ENCODE measurements around the gene TEX13B. TPM values are rescaled to one million over a fixed set of nuclear protein-coding genes. Genes with fewer than 3 reads are reported as not detected.

TEX13B gene
- polyA plus RNA-seq, 1 donor from 2014 or later: not detected

DNA sequence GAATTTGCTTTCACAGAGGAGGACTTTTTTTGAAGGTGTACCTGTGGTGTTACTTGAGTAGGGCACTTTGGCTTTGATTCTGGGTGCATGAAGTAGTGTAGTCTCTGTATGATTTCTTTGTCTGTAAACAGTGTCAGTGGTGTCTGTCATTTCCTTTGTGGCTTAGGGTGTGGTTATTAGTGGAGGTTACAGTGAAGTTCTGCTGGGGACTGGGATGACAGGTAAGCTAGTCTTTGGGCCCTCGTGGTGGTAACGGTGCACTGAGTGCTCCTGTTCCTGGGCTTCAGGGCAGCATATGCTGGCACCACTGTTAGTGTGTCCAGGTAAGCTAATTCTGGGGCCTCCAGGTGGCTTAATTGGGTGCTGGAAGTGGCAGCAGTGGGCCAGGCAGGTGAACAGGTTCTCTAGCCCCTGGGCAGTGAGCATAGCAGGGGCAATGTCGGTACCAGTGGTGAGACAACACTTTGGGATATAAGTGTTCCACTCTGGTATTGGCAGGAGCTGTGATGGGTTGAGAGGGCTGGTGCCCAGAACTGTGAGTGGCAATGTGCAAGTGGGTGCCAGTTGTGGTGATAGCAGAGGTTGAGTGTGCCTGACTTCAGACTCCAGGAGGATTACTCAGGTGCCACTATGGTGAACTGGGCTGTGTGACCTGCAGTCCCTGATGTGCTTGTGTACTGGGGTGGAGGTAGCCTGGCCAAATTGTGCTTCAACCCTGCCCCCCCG lies 36.6 kb upstream of the TEX13B start:
- no peaks in the 10 kb centered on the region for H3F3A ChIP-seq (ENCODE audit: insufficient read depth, low read length, poor library complexity, severe bottlenecking)
- H3K27me3 ChIP-seq (ENCODE audit: insufficient read depth, low read depth, low read length): no peaks in the 10 kb centered on the region
- no peak overlapping the region for H3K4me2 ChIP-seq (ENCODE audit: low read length)
- no peak overlapping the region for H2AFZ ChIP-seq (ENCODE audit: low read depth, low read length)
- H4K20me1 ChIP-seq (ENCODE audit: insufficient read depth): no peaks in the 10 kb centered on the region
- H3K36me3 ChIP-seq (ENCODE audit: insufficient read depth, low read length): no peaks in the 10 kb centered on the region
- TF ChIP-seq SMC3 (conservative IDR thresholded peaks at IDR 0.05; ENCODE audit: poor library complexity) (no peak), POLR2AphosphoS5 (IDR thresholded peaks at IDR 0.05) (no peak), EP300 (conservative IDR thresholded peaks at IDR 0.05; ENCODE audit: poor library complexity, severe bottlenecking) (no peak), MXI1 (conservative IDR thresholded peaks at IDR 0.05; ENCODE audit: poor library complexity, severe bottlenecking) (no peak), TAF1 (IDR thresholded peaks at IDR 0.05; ENCODE audit: low read depth) (no peak)
- TF ChIP-seq, protein P1, sequence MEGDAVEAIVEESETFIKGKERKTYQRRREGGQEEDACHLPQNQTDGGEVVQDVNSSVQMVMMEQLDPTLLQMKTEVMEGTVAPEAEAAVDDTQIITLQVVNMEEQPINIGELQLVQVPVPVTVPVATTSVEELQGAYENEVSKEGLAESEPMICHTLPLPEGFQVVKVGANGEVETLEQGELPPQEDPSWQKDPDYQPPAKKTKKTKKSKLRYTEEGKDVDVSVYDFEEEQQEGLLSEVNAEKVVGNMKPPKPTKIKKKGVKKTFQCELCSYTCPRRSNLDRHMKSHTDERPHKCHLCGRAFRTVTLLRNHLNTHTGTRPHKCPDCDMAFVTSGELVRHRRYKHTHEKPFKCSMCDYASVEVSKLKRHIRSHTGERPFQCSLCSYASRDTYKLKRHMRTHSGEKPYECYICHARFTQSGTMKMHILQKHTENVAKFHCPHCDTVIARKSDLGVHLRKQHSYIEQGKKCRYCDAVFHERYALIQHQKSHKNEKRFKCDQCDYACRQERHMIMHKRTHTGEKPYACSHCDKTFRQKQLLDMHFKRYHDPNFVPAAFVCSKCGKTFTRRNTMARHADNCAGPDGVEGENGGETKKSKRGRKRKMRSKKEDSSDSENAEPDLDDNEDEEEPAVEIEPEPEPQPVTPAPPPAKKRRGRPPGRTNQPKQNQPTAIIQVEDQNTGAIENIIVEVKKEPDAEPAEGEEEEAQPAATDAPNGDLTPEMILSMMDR (IDR thresholded peaks at IDR 0.05; ENCODE audit: poor library complexity, severe bottlenecking): no peak
- H3K27ac ChIP-seq (ENCODE audit: low read length): no peak overlapping the region
- H3K9me2 ChIP-seq (ENCODE audit: insufficient read depth, low read length): no peaks in the 10 kb centered on the region
- no peaks in the 10 kb centered on the region for H3K9me3 ChIP-seq (ENCODE audit: low read length)
- no peaks in the 10 kb centered on the region for H3K79me2 ChIP-seq (replicated peaks; ENCODE audit: insufficient read depth, low read length)
- no peak overlapping the region for H3K4me3 ChIP-seq (ENCODE audit: low read length)
- no peak overlapping the region for H3K9ac ChIP-seq (ENCODE audit: low read length)

DNA sequence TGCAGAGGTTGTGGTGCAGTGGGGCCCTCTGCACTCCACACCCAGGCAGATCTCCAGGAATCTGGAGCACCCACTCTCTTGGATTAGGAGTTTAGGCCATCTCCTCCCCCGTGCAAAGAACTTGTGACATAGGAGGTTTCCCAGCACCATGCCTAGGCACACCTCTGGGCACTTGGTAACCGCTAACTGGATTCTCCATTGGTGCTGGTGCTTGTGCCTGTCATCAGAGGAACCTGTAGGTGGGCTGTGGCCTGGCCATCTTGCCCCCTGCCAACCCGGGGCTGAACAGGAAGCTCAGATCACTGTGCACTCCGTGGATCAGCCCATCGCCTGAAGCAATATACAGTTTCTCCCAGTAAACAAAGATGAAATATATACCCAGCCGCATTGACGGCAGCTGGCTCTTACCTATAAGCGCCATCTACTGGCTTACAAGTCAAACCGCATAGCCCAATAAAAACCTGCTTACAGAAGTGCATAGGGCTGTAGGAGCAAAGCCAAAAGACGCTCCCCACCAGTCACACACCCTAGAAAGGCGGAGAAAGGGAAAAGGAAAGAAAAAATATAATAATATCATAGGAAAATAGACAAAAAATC lies 19.1 kb upstream of the TEX13B start:
- Histone ChIP-seq H3K4me3 (ENCODE audit: low read length) (no peak overlapping the region), H3K79me2 (replicated peaks; ENCODE audit: insufficient read depth, low read length) (no peaks in the 10 kb centered on the region), H3K4me2 (ENCODE audit: low read length) (no peak overlapping the region), H2AFZ (ENCODE audit: low read depth, low read length) (no peak overlapping the region), H3K9me2 (ENCODE audit: insufficient read depth, low read length) (no peaks in the 10 kb centered on the region), H3K9ac (ENCODE audit: low read length) (no peak overlapping the region), H3K36me3 (ENCODE audit: insufficient read depth, low read length) (no peaks in the 10 kb centered on the region), H4K20me1 (ENCODE audit: insufficient read depth) (no peaks in the 10 kb centered on the region), H3K9me3 (ENCODE audit: low read length) (no peaks in the 10 kb centered on the region), H3K27ac (ENCODE audit: low read length) (no peak overlapping the region), H3F3A (ENCODE audit: insufficient read depth, low read length, poor library complexity, severe bottlenecking) (no peaks in the 10 kb centered on the region), H3K27me3 (ENCODE audit: insufficient read depth, low read depth, low read length) (no peaks in the 10 kb centered on the region)
- TF ChIP-seq MXI1 (conservative IDR thresholded peaks at IDR 0.05; ENCODE audit: poor library complexity, severe bottlenecking): no peak
- TF ChIP-seq, protein P2, sequence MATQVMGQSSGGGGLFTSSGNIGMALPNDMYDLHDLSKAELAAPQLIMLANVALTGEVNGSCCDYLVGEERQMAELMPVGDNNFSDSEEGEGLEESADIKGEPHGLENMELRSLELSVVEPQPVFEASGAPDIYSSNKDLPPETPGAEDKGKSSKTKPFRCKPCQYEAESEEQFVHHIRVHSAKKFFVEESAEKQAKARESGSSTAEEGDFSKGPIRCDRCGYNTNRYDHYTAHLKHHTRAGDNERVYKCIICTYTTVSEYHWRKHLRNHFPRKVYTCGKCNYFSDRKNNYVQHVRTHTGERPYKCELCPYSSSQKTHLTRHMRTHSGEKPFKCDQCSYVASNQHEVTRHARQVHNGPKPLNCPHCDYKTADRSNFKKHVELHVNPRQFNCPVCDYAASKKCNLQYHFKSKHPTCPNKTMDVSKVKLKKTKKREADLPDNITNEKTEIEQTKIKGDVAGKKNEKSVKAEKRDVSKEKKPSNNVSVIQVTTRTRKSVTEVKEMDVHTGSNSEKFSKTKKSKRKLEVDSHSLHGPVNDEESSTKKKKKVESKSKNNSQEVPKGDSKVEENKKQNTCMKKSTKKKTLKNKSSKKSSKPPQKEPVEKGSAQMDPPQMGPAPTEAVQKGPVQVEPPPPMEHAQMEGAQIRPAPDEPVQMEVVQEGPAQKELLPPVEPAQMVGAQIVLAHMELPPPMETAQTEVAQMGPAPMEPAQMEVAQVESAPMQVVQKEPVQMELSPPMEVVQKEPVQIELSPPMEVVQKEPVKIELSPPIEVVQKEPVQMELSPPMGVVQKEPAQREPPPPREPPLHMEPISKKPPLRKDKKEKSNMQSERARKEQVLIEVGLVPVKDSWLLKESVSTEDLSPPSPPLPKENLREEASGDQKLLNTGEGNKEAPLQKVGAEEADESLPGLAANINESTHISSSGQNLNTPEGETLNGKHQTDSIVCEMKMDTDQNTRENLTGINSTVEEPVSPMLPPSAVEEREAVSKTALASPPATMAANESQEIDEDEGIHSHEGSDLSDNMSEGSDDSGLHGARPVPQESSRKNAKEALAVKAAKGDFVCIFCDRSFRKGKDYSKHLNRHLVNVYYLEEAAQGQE (IDR thresholded peaks at IDR 0.05; ENCODE audit: borderline replicate concordance): no peak
- TF ChIP-seq, protein P1 (IDR thresholded peaks at IDR 0.05; ENCODE audit: poor library complexity, severe bottlenecking): no peak
- TF ChIP-seq TAF1 (IDR thresholded peaks at IDR 0.05; ENCODE audit: low read depth): no peak
- no peak for TF ChIP-seq EP300 (conservative IDR thresholded peaks at IDR 0.05; ENCODE audit: poor library complexity, severe bottlenecking)
- no peak for TF ChIP-seq POLR2AphosphoS5 (IDR thresholded peaks at IDR 0.05)
- TF ChIP-seq RAD21 (conservative IDR thresholded peaks at IDR 0.05): no peak
- no peak for TF ChIP-seq EZH2 (IDR thresholded peaks at IDR 0.05; ENCODE audit: borderline replicate concordance, insufficient read depth, low read length, poor library complexity, severe bottlenecking)
- no peak for TF ChIP-seq SMC3 (conservative IDR thresholded peaks at IDR 0.05; ENCODE audit: poor library complexity)
